GM12878 (cell line): ENCODE data around the gene UBE2QL1. TPM values are rescaled to one million over a fixed set of nuclear protein-coding genes. Genes with fewer than 3 reads are reported as not detected.
"Not testable (repeated sequence)": the region's sequence is repeated elsewhere in the genome, so short reads cannot be mapped to it uniquely, and the experiment has no call there.

ENCODE experiments used
- ATAC-seq: fragments of 200-7000 bp; cut with Tn5 transposase; 3 replicates; pipeline ENCODE4 v1.9.1; 2020; ENCODE audit warnings: mild to moderate bottlenecking, moderate library complexity
- BruUV-seq: library from RNA; stranded (reverse); fragments of 400-500 nt; replicated peaks from 2 replicates; lab custom pipeline; 2021; lab: Mats Ljungman, UMichigan
- CTCF ChIA-PET: fragments of 300-600 bp; sonication (Branson Sonifier 250); formaldehyde crosslinking; extraction: SDS; loops from one replicate; lab custom pipeline; 2021; ENCODE audit warnings: inconsistent platforms; lab: Yijun Ruan, JAX
- POLR2A ChIA-PET: fragments of 350-600 bp; formaldehyde crosslinking; extraction: SDS; loops from one replicate; lab custom pipeline; 2021; ENCODE audit warnings: inconsistent platforms; lab: Charles Lee
- RAD21 ChIA-PET: fragments of 300-600 bp; sonication (Branson Sonifier 250); formaldehyde crosslinking; loops from one replicate; lab custom pipeline; 2023; ENCODE audit warnings: antibody characterized with exemption; ENCODE audit not compliant: unreplicated experiment; lab: Charles Lee
- SMC1A ChIA-PET: fragments of 300-600 bp; sonication (Branson Sonifier 250); formaldehyde crosslinking; loops from one replicate; lab custom pipeline; 2023; ENCODE audit not compliant: unreplicated experiment, uncharacterized antibody; lab: Charles Lee
- DNase-seq: peaks from one replicate; pipeline ENCODE4 v3.0.0-alpha.2; 2011; ENCODE audit warnings: low read depth, low spot score
- FAIRE-seq: peaks from 3 replicates; lab custom pipeline; 2011; peaks lifted over from hg19 to GRCh38; lab: Jason Lieb, UNC
- H2AFZ ChIP-seq: 2 replicates; pipeline ENCODE4 v1.6.0; 2011; ENCODE audit warnings: low read depth, low read length, control low read depth; ENCODE audit not compliant: control insufficient read depth
- H3K27ac ChIP-seq: 2 replicates; pipeline ENCODE4 v1.5.1; 2011; ENCODE audit warnings: control low read depth; ENCODE audit not compliant: control insufficient read depth, insufficient read depth
- H3K27me3 ChIP-seq, 2 experiments: replicated peaks in 1 of 2; 2 replicates each; pipeline versions ENCODE4 v1.6.0 to v1.6.1; 2011; ENCODE audit warnings: low read length in 1 of 2; ENCODE audit not compliant: control insufficient read depth in 2 of 2, insufficient read depth in 2 of 2
- H3K36me3 ChIP-seq, 2 experiments: 2 replicates each; pipeline ENCODE4 v1.5.1; 2011; ENCODE audit warnings: low read length in 1 of 2; ENCODE audit not compliant: control insufficient read depth in 2 of 2, insufficient read depth in 2 of 2
- H3K4me1 ChIP-seq: 2 replicates; pipeline ENCODE4 v1.6.1; 2011; ENCODE audit warnings: mild to moderate bottlenecking, low read length, moderate library complexity, mixed read lengths; ENCODE audit not compliant: control insufficient read depth, insufficient read depth
- H3K4me2 ChIP-seq: 2 replicates; pipeline ENCODE4 v1.6.0; 2011; ENCODE audit warnings: control low read depth; ENCODE audit not compliant: control insufficient read depth, insufficient read depth
- H3K4me3 ChIP-seq: fragments of 200-600 bp; sonication (generic); 2 replicates; pipeline ENCODE4 v1.5.1; 2016
- H3K79me2 ChIP-seq: 2 replicates; pipeline ENCODE4 v1.6.0; 2011; ENCODE audit warnings: low read length; ENCODE audit not compliant: control insufficient read depth, insufficient read depth
- H3K9ac ChIP-seq: 2 replicates; pipeline ENCODE4 v1.8.0; 2011; ENCODE audit warnings: low read length, control low read depth, mixed read lengths; ENCODE audit not compliant: control insufficient read depth, insufficient read depth
- H3K9me3 ChIP-seq: replicated peaks from 3 replicates; pipeline ENCODE4 v1.5.1; 2011; ENCODE audit warnings: mild to moderate bottlenecking, low read length; ENCODE audit not compliant: control insufficient read depth, insufficient read depth
- H4K20me1 ChIP-seq: 2 replicates; pipeline ENCODE4 v1.6.0; 2011; ENCODE audit not compliant: control insufficient read depth, insufficient read depth
- NFIC ChIP-seq: IDR thresholded peaks from 2 replicates; pipeline ENCODE4 v1.6.1; 2012; ENCODE audit warnings: low read depth, mild to moderate bottlenecking, inconsistent platforms, low read length, moderate library complexity
- REST ChIP-seq: IDR thresholded peaks from 2 replicates; pipeline ENCODE4 v1.6.1; 2012; ENCODE audit warnings: mild to moderate bottlenecking, low read depth, low read length
- STAT3 ChIP-seq: IDR thresholded peaks from 2 replicates; pipeline ENCODE4 v1.6.1; 2011; ENCODE audit warnings: low read depth, low read length, improper control_type of control experiment
- TCF12 ChIP-seq: IDR thresholded peaks from 2 replicates; pipeline ENCODE4 v1.6.1; 2011; ENCODE audit warnings: low read depth, mild to moderate bottlenecking, low read length
- WGBS: methylation state at CpG from one replicate; pipeline ENCODE4 v1.1.6; 2016; ENCODE audit warnings: low lambda C conversion rate; ENCODE audit not compliant: insufficient replicate concordance, insufficient coverage; ENCODE audit errors: missing lambda C conversion rate; 5-methylcytosine and 5-hydroxymethylcytosine counted together
- in situ Hi-C: fragments of 300-500 bp; cut with MboI; formaldehyde crosslinking; loops from 9 replicates; pipeline ENCODE4 v1.14.3; 2018; ENCODE audit warnings: mixed read lengths
- intact Hi-C: fragments of 100-400 bp; cut with micrococcal nuclease; formaldehyde crosslinking; loops from one replicate; pipeline ENCODE4 v1.14.2; 2022; ENCODE audit not compliant: unreplicated experiment
- polyA plus RNA-seq, 11 experiments: library from polyadenylated mRNA; depleted of rRNA in 4 of 11; unstranded in 6 of 11; stranded (reverse) in 5 of 11; fragments of >200 nt; fragmentation: Nextera tagmentation in 4 of 11; fragmentation: Illumina TruSeq in 1 of 11; extraction: Ambion mirVana in 4 of 11; extraction: Trizol in 1 of 11; gene quantifications; 1 replicate in 1 of 11; 2 replicates in 10 of 11; pipeline versions ENCODE4 v1.2.1 to v1.2.3, GENCODE V29; 2011 to 2016; ENCODE audit warnings: inconsistent platforms in 2 of 11, missing spikeins in 2 of 11, low read depth in 1 of 11
- total RNA-seq, 4 experiments: library from RNA; depleted of rRNA in 3 of 4; stranded (reverse); fragments of >200 nt in 3 of 4; fragmentation: Illumina TruSeq in 1 of 4; extraction: Trizol in 1 of 4; gene quantifications; 2 replicates each; pipeline versions ENCODE4 v1.2.1 to v1.2.3, GENCODE V29; 2013 to 2021

UBE2QL1 gene
- total and polyA plus RNA-seq, 10 of the 15 experiments (the other 5 are each of a cell fraction or from before 2014, with no cell fraction given): 0.03 to 0.62 (median 0.04) TPM; not detected in 6

GRCh38 chr5:6510973-6511372 is 62.3 kb downstream of the UBE2QL1 start:
- H2AFZ ChIP-seq: no peak overlapping the region
- intact Hi-C loops: no loop called here

GRCh38 chr5:6515812-6516211 is 67.2 kb downstream of the UBE2QL1 start:
- CTCF ChIA-PET, FAIRE-seq, H3K4me1 ChIP-seq, H3K4me3 ChIP-seq, H3K27ac ChIP-seq, H4K20me1 ChIP-seq, in situ Hi-C loops, H3K9ac ChIP-seq, DNase-seq, H3K9me3 ChIP-seq, H3K36me3 ChIP-seq, H3K79me2 ChIP-seq, H3K4me2 ChIP-seq, BruUV-seq, H3K27me3 ChIP-seq, ATAC-seq, H2AFZ ChIP-seq: not testable (repeated sequence)
- RAD21 ChIA-PET: interaction anchor here (1.4 kb wide), 1 partner anchor 19 kb away, joined by 3 read pairs; no protein-coding TSS in a partner anchor
- SMC1A ChIA-PET: interaction anchor here (1.3 to 1.9 kb wide), 2 partner anchors 22 to 31 kb away, joined by 3 to 5 read pairs; no protein-coding TSS in a partner anchor
- POLR2A ChIA-PET: interaction anchor here (0.7 kb wide), 1 partner anchor 1214 kb away, joined by 3 read pairs; no protein-coding TSS in a partner anchor
- 56% methylated on average over 5 of the region's 5 CpGs for WGBS
- intact Hi-C loops: loop anchor here (5.0 kb wide), 1 partner anchor 34 kb away; no protein-coding TSS in a partner anchor

More at GRCh38 chr5:6510973-6511372, 62.3 kb downstream of the UBE2QL1 start:
- no peak overlapping the region for H3K9ac ChIP-seq
- in situ Hi-C loops: no loop called here
- ATAC-seq: no peak
- no peaks in the 10 kb centered on the region for H3K4me1 ChIP-seq
- no peaks in the 10 kb centered on the region for H3K79me2 ChIP-seq
- ChIA-PET SMC1A (interaction anchor here (0.9 kb wide), 1 partner anchor 8 kb away, joined by 3 read pairs; no protein-coding TSS in a partner anchor), RAD21 (no interaction called here), POLR2A (no interaction called here), CTCF (no interaction called here)
- no peak overlapping the region for H3K4me2 ChIP-seq
- no peak for FAIRE-seq
- no peaks in the 10 kb centered on the region; the same call in 2 of the 3 replicates for H3K9me3 ChIP-seq
- H3K36me3 ChIP-seq: no peaks in the 10 kb centered on the region
- H3K27ac ChIP-seq: no peak overlapping the region
- H3K27me3 ChIP-seq: no peaks in the 10 kb centered on the region
- BruUV-seq: no TSS peak
- 78% methylated on average over 4 of the region's 4 CpGs for WGBS
- no peak overlapping the region for H3K4me3 ChIP-seq
- H4K20me1 ChIP-seq: no peaks in the 10 kb centered on the region
- TF ChIP-seq STAT3: no peak
- TF ChIP-seq TCF12: no peak
- TF ChIP-seq NFIC: no peak
- TF ChIP-seq REST: no peak
- DNase-seq: no peak
